C1 segment of cervical spinal cord (tissue), 14 donors: ENCODE data around the gene SNAI3.

Source experiments
- DNase-seq, 14 donors: peaks; one replicate each; lab custom pipeline; 2025; lab: John Stamatoyannopoulos, UW

SNAI3 gene

GRCh38 chr16:88651276-88651988 lies 34.9 kb downstream of the SNAI3 start:
- no peak for DNase-seq

GRCh38 chr16:88650749-88651275 lies 35.5 kb downstream of the SNAI3 start, which contains the start of gene CYBA:
CYBA (minus strand) TSS chr16:88651053; CDS start chr16:88651013, 40 bp downstream.
- peak in 8 of 14 donors; percentile 18 to 62 (median 35) for DNase-seq

GRCh38 chr16:88649924-88650748 lies 36.2 kb downstream of the SNAI3 start:
- DNase-seq, result peak in 4 of 14 donors; percentile 35 to 48 (median 40)

- DNase-seq, result no peak
Measured at GRCh38 chr16:88649195-88649923, 36.9 kb downstream of the SNAI3 start.

GRCh38 chr16:88647178-88648070 lies 38.9 kb downstream of the SNAI3 start:
- no peak for DNase-seq

GRCh38 chr16:88646345-88647034 lies 39.8 kb downstream of the SNAI3 start:
- no peak for DNase-seq

GRCh38 chr16:88645941-88646340 lies 40.4 kb downstream of the SNAI3 start:
- DNase-seq, result no peak

GRCh38 chr16:88645455-88645854 lies 40.9 kb downstream of the SNAI3 start:
- no peak for DNase-seq

- DNase-seq, result no peak
Measured at GRCh38 chr16:88643644-88643932, 42.7 kb downstream of the SNAI3 start.

GRCh38 chr16:88642881-88643643 lies 43.2 kb downstream of the SNAI3 start:
- DNase-seq, result no peak

- no peak for DNase-seq
Measured at GRCh38 chr16:88640498-88641247, 45.6 kb downstream of the SNAI3 start.

GRCh38 chr16:88640039-88640495 lies 46.2 kb downstream of the SNAI3 start:
- no peak for DNase-seq

- no peak for DNase-seq
Measured at GRCh38 chr16:88639231-88640038, 46.9 kb downstream of the SNAI3 start.

GRCh38 chr16:88638323-88639230 lies 47.7 kb downstream of the SNAI3 start, which contains the start of gene IL17C:
IL17C (plus strand) TSS chr16:88638572; CDS start chr16:88638642, 70 bp downstream.
- DNase-seq, result no peak

- DNase-seq, result no peak
Measured at GRCh38 chr16:88636488-88637265, 49.6 kb downstream of the SNAI3 start.
